Smooth muscle cell (in vitro differentiated cells): ENCODE measurements around the gene YBX2. TPM values are rescaled to one million over a fixed set of nuclear protein-coding genes. Genes with fewer than 3 reads are reported as not detected.
"Not testable (repeated sequence)": the region's sequence is repeated elsewhere in the genome, so short reads cannot be mapped to it uniquely, and the experiment has no call there.

Experiments
- DNase-seq: peaks from one replicate; lab custom pipeline; 2025; ENCODE audit not compliant: unreplicated experiment; lab: John Stamatoyannopoulos, UW
- H2AFZ ChIP-seq: fragments of 200-600 bp; sonication (generic); 2 replicates; pipeline ENCODE4 v1.6.0; 2016; ENCODE audit warnings: antibody characterized with exemption, low read depth, mild to moderate bottlenecking
- H3F3A ChIP-seq: fragments of 200-600 bp; sonication (generic); 2 replicates; pipeline ENCODE4 v1.6.0; 2017; ENCODE audit warnings: antibody characterized with exemption, low read depth
- H3K27ac ChIP-seq: fragments of 200-600 bp; sonication (generic); 2 replicates; pipeline ENCODE4 v1.5.1; 2016; ENCODE audit warnings: low read depth, mild to moderate bottlenecking
- H3K27me3 ChIP-seq: fragments of 200-600 bp; sonication (generic); 2 replicates; pipeline ENCODE4 v1.6.1; 2016; ENCODE audit warnings: low read depth, mild to moderate bottlenecking
- H3K36me3 ChIP-seq: fragments of 200-600 bp; sonication (generic); 2 replicates; pipeline ENCODE4 v1.5.1; 2016; ENCODE audit warnings: low read depth
- H3K4me1 ChIP-seq: fragments of 200-600 bp; sonication (generic); 2 replicates; pipeline ENCODE4 v1.5.1; 2016; ENCODE audit warnings: low read depth
- H3K4me2 ChIP-seq: fragments of 200-600 bp; sonication (generic); 2 replicates; pipeline ENCODE4 v1.6.0; 2016; ENCODE audit warnings: mild to moderate bottlenecking
- H3K4me3 ChIP-seq: fragments of 200-600 bp; sonication (generic); 2 replicates; pipeline ENCODE4 v1.5.1; 2016; ENCODE audit warnings: mild to moderate bottlenecking
- H3K79me2 ChIP-seq: fragments of 200-600 bp; sonication (generic); 2 replicates; pipeline ENCODE4 v1.6.0; 2016; ENCODE audit warnings: low read depth, mild to moderate bottlenecking
- H3K9ac ChIP-seq: fragments of 200-600 bp; sonication (generic); 2 replicates; pipeline ENCODE4 v1.6.0; 2016; ENCODE audit warnings: low read depth
- H3K9me3 ChIP-seq: fragments of 200-600 bp; sonication (generic); replicated peaks from 2 replicates; pipeline ENCODE4 v1.5.1; 2016; ENCODE audit warnings: low read depth
- H4K20me1 ChIP-seq: fragments of 200-600 bp; sonication (generic); 2 replicates; pipeline ENCODE4 v1.6.0; 2016; ENCODE audit warnings: low read depth
- WGBS: methylation state at CpG from one replicate; pipeline ENCODE4 v1.1.7; 2016; ENCODE audit warnings: low lambda C conversion rate; 5-methylcytosine and 5-hydroxymethylcytosine counted together
- polyA plus RNA-seq: library from polyadenylated mRNA; unstranded; fragments of >200 nt; fragmentation: Nextera tagmentation; extraction: Ambion mirVana; gene quantifications from 2 replicates; pipeline ENCODE4 v1.2.1, GENCODE V29; 2016
- total RNA-seq: library from RNA; depleted of rRNA; stranded (reverse); fragments of >200 nt; gene quantifications from 2 replicates; pipeline ENCODE4 v1.2.3, GENCODE V29; 2014
- TF ChIP-seq, protein P1 (sequence below): fragments of 200-600 bp; sonication (generic); IDR thresholded peaks from 2 replicates; pipeline ENCODE4 v1.5.1; 2017; ENCODE audit warnings: borderline replicate concordance, mild to moderate bottlenecking, antibody characterized with exemption; ENCODE audit not compliant: insufficient read depth, poor library complexity, severe bottlenecking

Gene YBX2
- total and polyA plus RNA-seq, 2 experiments from 2014 or later, result 0.09 to 1.1 TPM

DNA sequence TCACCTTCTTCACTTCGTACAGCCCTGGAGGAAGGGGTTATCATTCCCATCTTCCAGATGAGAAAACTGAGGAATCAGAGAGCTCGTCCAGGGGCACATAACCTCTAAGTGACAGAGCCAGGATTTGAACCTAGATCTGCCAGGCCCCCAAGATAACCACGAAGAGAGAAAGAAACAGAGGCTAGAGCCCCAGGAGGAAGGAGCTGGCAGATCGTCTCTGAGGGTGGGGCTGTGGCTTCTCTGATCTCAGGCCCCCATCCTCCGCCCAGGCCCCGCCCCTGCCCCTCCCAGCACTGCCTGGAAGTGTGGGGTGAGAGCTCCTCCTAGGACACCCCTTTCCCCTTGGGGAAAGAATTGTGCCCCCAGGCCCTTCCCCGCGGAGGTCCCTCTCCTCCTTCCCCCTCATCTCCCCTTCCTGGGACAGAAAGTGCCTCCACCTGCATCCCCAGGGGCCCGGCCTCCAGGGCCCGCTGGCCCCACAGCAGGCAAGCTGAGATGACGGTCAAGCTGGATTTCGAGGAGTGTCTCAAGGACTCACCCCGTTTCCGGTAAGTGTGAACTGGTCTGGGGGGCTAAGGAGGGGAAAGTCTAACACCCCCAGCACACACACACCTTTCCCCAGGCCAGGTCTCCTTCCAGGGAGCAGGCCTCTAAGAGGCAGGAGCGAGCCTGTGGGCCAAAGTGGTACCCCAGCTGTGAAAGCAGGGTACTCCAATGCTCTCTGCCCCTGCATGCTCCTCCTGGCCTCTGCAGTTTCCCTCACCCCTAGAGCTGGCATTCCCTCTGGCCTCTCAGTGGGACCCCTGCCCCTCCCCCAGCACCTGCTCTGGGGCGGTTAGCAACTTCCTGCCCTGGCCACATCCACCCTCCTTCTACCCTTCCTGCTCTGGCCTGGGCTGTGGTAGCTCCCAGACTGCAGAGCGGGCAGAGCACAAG, 42.1 kb upstream of the YBX2 start, which contains the start of gene ACAP1:
TSS of gene ACAP1 (plus strand) at position 290 of the 936 bp plus-strand sequence. CDS start at position 496, 206 bp downstream.
- Histone ChIP-seq H3K9ac (no peak within 1 kb of the TSS), H2AFZ (no peak within 1 kb of the TSS), H3K4me1 (no peaks in the 10 kb centered on the region), H3K27ac (no peak within 1 kb of the TSS), H3K9me3 (no peaks in the 10 kb centered on the region), H3K79me2 (no peaks in the 10 kb centered on the region), H4K20me1 (no peaks in the 10 kb centered on the region), H3K36me3 (no peaks in the 10 kb centered on the region), H3F3A (no peaks in the 10 kb centered on the region), H3K27me3 (no peaks in the 10 kb centered on the region), H3K4me2 (no peak within 1 kb of the TSS), H3K4me3 (no peak within 1 kb of the TSS)
- DNase-seq, result no peak
- 61% methylated on average over 13 of the region's 17 CpGs for WGBS
- TF ChIP-seq, protein P1, sequence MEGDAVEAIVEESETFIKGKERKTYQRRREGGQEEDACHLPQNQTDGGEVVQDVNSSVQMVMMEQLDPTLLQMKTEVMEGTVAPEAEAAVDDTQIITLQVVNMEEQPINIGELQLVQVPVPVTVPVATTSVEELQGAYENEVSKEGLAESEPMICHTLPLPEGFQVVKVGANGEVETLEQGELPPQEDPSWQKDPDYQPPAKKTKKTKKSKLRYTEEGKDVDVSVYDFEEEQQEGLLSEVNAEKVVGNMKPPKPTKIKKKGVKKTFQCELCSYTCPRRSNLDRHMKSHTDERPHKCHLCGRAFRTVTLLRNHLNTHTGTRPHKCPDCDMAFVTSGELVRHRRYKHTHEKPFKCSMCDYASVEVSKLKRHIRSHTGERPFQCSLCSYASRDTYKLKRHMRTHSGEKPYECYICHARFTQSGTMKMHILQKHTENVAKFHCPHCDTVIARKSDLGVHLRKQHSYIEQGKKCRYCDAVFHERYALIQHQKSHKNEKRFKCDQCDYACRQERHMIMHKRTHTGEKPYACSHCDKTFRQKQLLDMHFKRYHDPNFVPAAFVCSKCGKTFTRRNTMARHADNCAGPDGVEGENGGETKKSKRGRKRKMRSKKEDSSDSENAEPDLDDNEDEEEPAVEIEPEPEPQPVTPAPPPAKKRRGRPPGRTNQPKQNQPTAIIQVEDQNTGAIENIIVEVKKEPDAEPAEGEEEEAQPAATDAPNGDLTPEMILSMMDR, result no peak

DNA sequence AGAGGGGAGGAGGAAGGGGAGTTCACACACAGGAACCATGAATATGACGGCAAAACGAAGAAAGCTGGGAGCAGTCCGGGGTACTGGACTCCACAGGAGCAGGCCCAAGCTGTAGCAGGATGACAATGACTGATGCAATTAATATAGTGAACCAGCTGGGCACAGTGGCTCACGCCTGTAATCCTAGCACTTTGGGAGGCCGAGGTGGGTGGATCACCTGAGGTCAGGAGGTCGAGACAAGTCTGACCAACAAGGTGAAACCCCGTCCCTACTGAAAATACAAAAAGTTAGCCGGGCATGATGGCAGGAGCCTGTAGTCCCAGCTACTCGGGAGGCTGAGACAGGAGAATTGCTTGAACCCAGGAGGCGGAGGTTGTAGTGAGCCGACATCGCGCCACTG, 41.3 kb upstream of the YBX2 start:
- not testable (repeated sequence) for H3K27ac ChIP-seq, H3F3A ChIP-seq, H3K79me2 ChIP-seq, H3K36me3 ChIP-seq, H3K9ac ChIP-seq, H3K4me1 ChIP-seq, H3K27me3 ChIP-seq, H2AFZ ChIP-seq, H3K9me3 ChIP-seq, H4K20me1 ChIP-seq, DNase-seq, H3K4me2 ChIP-seq, H3K4me3 ChIP-seq
- 94% methylated on average over 13 of the region's 13 CpGs for WGBS

DNA sequence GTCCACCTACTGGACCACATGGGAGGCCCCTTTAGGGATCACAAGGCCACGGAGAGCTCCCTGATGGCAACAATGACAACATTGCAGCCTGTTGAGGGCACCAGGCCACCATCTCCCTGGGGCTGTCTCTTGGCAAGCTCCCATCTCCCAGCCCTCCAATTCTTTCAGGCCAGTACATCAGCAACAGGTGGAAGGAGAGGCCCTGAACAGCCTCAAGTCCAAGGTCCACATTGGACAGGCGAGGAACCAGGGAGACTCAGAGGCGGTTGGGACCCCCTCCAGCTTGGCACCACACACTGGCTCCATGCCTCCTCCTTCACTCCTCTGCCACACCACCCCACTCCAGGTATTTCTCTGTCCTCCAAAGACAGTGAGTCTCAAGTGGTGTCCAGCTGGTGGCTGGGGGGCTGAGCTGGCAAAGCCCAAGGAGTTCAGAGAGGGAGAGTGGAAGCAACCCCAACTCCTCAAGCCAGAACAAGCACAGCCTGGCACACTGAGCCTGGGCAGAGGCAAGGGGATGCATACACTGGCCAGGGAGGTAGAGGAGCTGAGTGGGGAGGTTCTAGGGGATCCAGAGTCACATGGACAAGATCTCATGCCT, 40.6 kb upstream of the YBX2 start:
- TF ChIP-seq, protein P1, result no peak
- Histone ChIP-seq H3F3A (no peaks in the 10 kb centered on the region), H3K79me2 (no peaks in the 10 kb centered on the region), H4K20me1 (no peaks in the 10 kb centered on the region), H3K4me1 (peaks cover 5% of the 10 kb centered on the region), H3K4me3 (no peak overlapping the region), H3K4me2 (no peak overlapping the region), H3K9me3 (no peaks in the 10 kb centered on the region), H3K27ac (no peak overlapping the region), H3K27me3 (no peaks in the 10 kb centered on the region), H2AFZ (no peak overlapping the region), H3K9ac (no peak overlapping the region), H3K36me3 (no peaks in the 10 kb centered on the region)
- 91% methylated on average over 3 of the region's 3 CpGs for WGBS
- no peak for DNase-seq

DNA sequence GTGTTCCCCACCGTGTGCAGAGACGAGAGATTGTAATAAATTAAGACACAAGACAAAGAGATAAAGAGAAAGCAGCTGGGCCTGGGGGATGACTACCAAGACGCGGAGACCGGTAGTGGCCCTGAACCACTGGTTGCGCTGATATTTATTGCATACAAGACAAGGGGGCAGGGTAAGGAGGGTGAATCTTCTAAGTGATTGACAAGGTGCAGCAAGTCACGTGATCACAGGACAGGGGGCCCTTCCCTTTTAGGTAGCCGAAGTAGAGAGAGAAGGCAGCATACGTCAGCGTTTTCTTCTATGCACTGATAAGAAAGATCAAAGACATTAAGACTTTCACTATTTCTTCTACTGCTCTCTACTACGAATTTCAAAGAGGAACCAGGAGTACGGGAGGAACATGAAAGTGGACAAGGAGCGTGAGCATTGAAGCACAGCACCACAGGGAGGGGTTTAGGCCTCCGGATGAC, 38.2 kb upstream of the YBX2 start:
- peaks cover 14% of the 10 kb centered on the region for H3K4me1 ChIP-seq
- H3K27ac ChIP-seq, DNase-seq, H3K9ac ChIP-seq, H3K36me3 ChIP-seq, H3K4me2 ChIP-seq, H3F3A ChIP-seq, H3K9me3 ChIP-seq, H4K20me1 ChIP-seq, H2AFZ ChIP-seq, H3K4me3 ChIP-seq, H3K27me3 ChIP-seq: not testable (repeated sequence)
- 71% methylated on average over 14 of the region's 14 CpGs for WGBS
- peaks cover 10% of the 10 kb centered on the region for H3K79me2 ChIP-seq
